Skin of body (tissue), 2 donors: ENCODE measurements around the gene TMEM9. TPM values are rescaled to one million over a fixed set of nuclear protein-coding genes. Genes with fewer than 3 reads are reported as not detected.

Experiments used
- DNase-seq: peaks from one replicate; lab custom pipeline; 2025; lab: John Stamatoyannopoulos, UW
- total RNA-seq: library from RNA; depleted of rRNA; stranded (reverse); fragments of >200 nt; gene quantifications from one replicate; pipeline ENCODE4 v1.2.3, GENCODE V29; 2014

TMEM9 gene
- total RNA-seq, 1 donor from 2014 or later, result 57.1 TPM

GRCh38 chr1:201145816-201146215 is 8.5 kb downstream of the TMEM9 start:
- DNase-seq, result no peak

DNA sequence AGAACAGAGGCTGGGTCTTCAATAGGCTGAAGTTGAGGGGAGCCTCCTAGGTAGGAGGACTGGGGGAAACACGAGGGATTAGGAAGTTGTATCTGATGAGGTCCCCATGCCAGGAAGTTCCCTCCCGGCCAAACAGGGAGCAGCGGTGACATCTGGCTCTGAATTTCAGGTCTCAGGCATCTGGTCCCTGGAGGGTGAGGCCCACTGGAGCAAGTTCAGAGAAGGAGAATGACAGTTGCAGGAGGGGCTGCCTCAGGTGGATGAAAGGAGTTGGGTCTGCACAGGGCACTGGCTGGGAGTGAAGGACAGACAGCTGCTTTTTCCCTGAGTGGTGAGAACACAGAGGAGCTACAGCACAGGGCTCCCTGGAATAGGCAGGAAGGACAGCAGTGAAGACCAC is 9.1 kb downstream of the TMEM9 start:
- DNase-seq, result no peak

GRCh38 chr1:201144701-201145100 is 9.6 kb downstream of the TMEM9 start:
- no peak for DNase-seq

- no peak for DNase-seq
These were observed 10.3 kb downstream of the TMEM9 start for GRCh38 chr1:201143726-201144635.

GRCh38 chr1:201142849-201143725 is 11.2 kb downstream of the TMEM9 start:
- no peak for DNase-seq

- DNase-seq, result peak; percentile 85
These were observed 12.0 kb downstream of the TMEM9 start for GRCh38 chr1:201142011-201142848.

- no peak for DNase-seq
These were observed 12.9 kb downstream of the TMEM9 start for GRCh38 chr1:201141418-201141817.

GRCh38 chr1:201140941-201141260 is 13.4 kb downstream of the TMEM9 start:
- DNase-seq, result no peak

DNA sequence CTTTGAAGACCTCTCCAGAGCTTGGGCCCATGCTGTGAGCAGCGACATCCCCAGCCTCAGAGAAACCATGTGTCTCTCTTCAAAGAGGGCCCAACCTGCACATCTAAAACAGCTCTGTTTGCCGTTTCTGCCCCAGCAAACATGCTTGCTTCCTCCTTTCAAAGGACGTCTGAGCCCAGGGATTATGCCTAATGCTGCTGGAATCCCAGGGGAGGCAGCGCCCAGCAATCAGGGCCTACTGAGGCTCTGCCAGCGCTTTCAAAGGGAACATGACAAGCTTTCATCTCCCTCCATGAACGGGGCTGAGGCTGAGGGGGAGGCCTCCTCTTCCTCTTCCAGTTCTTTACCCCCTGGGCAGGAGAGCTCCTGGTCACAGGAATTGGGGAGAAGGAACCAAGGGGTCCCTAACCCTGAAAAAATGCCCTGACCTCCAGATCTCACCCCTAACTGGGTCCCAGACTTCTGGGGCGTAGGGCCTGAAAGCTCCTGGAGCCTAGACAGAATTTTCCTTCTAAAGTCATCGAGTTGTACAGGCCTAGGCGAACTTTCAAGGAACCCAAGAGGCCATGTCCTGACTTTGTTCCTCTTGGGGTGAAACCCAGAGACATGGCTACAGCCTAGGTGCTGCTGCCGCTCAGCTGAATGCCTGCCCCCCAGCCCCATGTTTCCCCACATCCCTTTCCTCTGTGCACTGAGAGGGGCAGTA is 13.9 kb downstream of the TMEM9 start:
- no peak for DNase-seq

DNA sequence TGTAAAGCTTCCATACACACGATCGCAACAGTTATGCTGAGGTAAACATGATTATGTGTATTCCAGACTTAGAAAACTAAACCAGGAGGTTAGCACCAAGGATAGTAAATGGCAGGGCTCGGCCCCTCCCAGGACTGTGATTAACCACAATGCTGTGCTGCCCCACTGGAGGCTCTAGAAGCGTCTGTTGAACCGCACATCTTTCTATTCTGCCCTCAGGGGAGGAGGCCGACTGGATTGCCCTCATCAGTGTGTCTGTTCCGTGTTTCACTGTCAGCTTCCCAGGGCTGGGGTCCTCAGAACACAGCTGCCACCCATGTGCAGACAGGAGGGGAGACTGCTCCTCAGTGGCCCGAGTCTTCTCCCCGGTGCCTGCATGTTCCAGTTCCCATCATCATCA is 14.5 kb downstream of the TMEM9 start:
- no peak for DNase-seq

DNA sequence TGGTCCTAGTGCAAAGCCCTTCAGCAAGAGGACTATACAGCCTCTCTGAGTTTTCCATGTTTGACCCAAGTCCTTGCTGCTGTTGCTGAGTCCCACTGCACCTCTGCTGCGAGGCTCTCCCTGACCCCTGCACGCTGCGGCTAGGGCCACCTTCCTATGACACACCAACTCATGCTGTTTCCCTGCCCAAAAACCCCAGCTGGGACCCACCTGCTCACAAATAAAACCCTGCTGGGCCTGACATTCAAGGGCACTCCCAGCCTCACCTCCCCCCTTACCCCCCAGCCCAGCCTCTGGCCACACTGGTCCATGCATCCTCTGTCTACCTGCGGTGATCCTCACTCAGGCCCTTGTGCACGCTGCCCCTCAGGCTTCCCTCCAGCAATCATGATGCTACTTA is 15.0 kb downstream of the TMEM9 start:
- DNase-seq, result no peak

DNA sequence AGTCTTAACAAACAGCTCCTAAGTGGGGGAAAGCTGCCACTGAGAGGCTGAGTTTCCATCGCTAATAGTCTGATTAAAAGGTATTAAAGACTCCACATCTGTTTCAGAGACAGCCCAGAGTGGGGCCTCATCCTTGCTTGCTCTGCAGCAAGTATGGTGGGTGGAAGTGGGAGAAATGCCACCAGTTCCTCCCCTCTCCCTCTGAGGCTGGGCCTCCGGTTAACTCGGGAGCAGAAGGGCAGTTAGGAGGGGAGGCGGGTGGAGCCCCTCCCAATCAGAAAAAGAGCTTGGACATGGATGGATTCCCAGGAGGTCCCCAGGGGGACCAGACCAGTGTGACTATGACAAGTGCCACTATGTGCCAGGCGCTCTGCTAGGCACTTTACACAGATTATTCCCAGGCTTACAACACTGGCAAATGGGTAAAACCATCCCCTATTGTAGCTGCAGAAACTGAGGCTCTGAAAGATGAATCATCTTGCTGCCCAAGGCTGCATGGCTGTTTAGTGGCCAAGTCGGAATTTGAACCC is 15.9 kb downstream of the TMEM9 start:
- no peak for DNase-seq

- no peak for DNase-seq
These were observed 16.5 kb downstream of the TMEM9 start for GRCh38 chr1:201137579-201138310.

DNA sequence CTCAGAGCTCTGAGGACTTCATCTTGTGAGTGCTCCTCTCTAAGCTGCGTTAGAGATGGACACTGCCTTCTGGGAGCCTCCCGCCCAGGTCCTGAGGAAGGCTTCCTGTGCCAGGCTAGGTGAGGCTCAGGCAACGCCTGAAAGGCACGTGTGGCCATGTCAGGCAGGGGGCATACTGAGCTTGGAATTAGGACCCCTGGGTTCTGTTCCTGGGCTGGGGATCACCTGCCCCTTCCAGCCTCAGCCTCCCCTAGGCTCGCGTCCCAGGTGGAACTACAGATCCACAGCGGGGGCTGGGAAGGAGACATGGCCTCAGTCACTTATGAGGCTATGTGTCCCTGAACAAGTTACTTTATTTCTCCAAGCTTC is 17.3 kb downstream of the TMEM9 start:
- DNase-seq, result no peak

DNA sequence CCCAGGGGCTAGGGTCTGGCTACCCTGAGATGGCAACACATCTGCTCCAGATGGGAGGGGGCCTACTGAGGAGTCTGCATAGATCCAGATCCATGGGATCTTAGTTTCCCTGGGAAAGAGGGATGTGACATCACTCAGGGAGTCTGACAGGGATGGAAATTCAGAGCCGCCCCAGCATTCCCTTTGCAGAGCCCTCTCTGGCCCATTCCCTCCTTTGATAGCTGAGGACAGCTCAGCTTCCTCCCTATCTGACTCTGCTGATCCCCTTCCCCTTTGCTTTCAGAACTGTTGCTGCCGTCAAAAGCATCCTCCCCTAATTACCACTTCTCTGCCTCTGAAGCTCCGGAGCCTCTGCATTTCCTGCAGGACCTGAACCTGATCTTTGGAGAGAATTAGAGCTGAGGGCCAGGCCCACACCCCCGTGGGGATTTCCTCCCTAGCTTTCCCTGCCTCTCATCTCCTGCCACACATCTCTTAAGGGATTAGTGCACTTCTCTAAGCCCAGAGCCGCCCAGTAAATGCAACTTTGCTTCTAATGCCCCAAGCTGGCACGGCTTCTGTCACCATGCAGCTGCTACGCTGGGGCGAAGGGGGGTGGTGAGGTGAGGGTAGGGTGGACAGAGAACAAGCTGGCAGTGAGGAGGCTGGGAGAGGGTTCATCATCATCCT is 17.8 kb downstream of the TMEM9 start:
- no peak for DNase-seq

- no peak for DNase-seq
These were observed 19.9 kb downstream of the TMEM9 start for GRCh38 chr1:201134405-201134804.

GRCh38 chr1:201131398-201131797 is 22.9 kb downstream of the TMEM9 start:
- no peak for DNase-seq

GRCh38 chr1:201128962-201129361 is 25.3 kb downstream of the TMEM9 start:
- no peak for DNase-seq

DNA sequence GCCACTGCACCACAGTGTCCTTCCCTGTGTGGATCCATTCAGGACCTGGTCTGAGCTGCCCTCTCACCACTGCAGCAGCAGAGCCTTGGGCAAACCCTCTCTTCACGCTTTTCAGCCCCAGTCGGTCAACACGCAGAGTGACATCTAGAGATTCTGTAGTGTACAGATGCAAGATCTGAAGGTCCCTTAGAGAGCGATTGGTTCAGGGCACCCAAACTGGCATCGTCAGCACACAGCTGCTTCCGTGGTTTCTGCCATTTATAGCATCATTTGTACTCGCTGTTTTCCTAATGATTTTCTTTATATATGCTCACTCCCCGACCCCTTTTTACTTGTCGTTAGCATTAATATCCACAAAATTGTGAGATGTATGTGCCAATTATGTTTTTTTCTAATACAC is 25.8 kb downstream of the TMEM9 start:
- DNase-seq, result no peak
